WTC11 (cell line): ENCODE data around the gene FGF1. TPM values are rescaled to one million over a fixed set of nuclear protein-coding genes. Genes with fewer than 3 reads are reported as not detected.

Source experiments
- ATAC-seq: fragments of 200-7000 bp; cut with Tn5 transposase; 2 replicates; pipeline ENCODE4 v1.10.0; 2021; ENCODE audit warnings: mild to moderate bottlenecking, moderate library complexity
- CTCF ChIA-PET: fragments of 300-600 bp; sonication (Branson Sonifier 250); formaldehyde crosslinking; loops from one replicate; lab custom pipeline; 2021; ENCODE audit warnings: antibody characterized with exemption; lab: Charles Lee
- POLR2A ChIA-PET: fragments of 350-600 bp; sonication (Branson Sonifier 250); formaldehyde crosslinking; loops from one replicate; lab custom pipeline; 2021; ENCODE audit warnings: antibody characterized with exemption; lab: Charles Lee
- DNase-seq: peaks from one replicate; pipeline ENCODE4 v3.0.0; 2021; ENCODE audit warnings: low spot score
- H3K27ac Mint-ChIP-seq: 2 replicates; pipeline ENCODE4 v1.8.0; 2021; ENCODE audit warnings: mixed read lengths
- H3K27me3 Mint-ChIP-seq: 2 replicates; pipeline ENCODE4 v1.8.0; 2021; ENCODE audit warnings: low read depth, mild to moderate bottlenecking, moderate library complexity, mixed read lengths
- H3K36me3 Mint-ChIP-seq: 2 replicates; pipeline ENCODE4 v1.8.0; 2021; ENCODE audit warnings: mixed read lengths
- H3K4me1 Mint-ChIP-seq: 2 replicates; pipeline ENCODE4 v1.8.0; 2022; ENCODE audit warnings: mixed read lengths
- H3K4me3 Mint-ChIP-seq: 2 replicates; pipeline ENCODE4 v1.8.0; 2021; ENCODE audit warnings: mild to moderate bottlenecking, moderate library complexity, mixed read lengths
- H3K9me3 Mint-ChIP-seq: 2 replicates; pipeline ENCODE4 v1.8.0; 2021; ENCODE audit warnings: mixed read lengths
- ATF6 ChIP-seq: sonication (generic); formaldehyde crosslinking; IDR thresholded peaks from 2 replicates; pipeline ENCODE4 v1.8.1; 2023; ENCODE audit warnings: mild to moderate bottlenecking, missing genetic modification reagents
- CBFB ChIP-seq: sonication (generic); formaldehyde crosslinking; IDR thresholded peaks from 2 replicates; pipeline ENCODE4 v1.8.1; 2022; ENCODE audit warnings: mild to moderate bottlenecking, low read depth, missing genetic modification reagents
- CREM ChIP-seq: sonication (generic); formaldehyde crosslinking; IDR thresholded peaks from 2 replicates; pipeline ENCODE4 v1.8.1; 2022; ENCODE audit warnings: mild to moderate bottlenecking, missing genetic modification reagents, moderate library complexity
- EMX1 ChIP-seq: fragments of 250-450 bp; sonication (Bioruptor Pico); IDR thresholded peaks from 2 replicates; pipeline ENCODE4 v1.8.0; 2021; ENCODE audit warnings: mild to moderate bottlenecking
- ETV6 ChIP-seq: sonication (generic); formaldehyde crosslinking; IDR thresholded peaks from 2 replicates; pipeline ENCODE4 v1.8.1; 2022; ENCODE audit warnings: mild to moderate bottlenecking, missing genetic modification reagents
- FOXJ3 ChIP-seq: sonication (generic); formaldehyde crosslinking; IDR thresholded peaks from 2 replicates; pipeline ENCODE4 v1.9.0; 2021; ENCODE audit warnings: missing genetic modification reagents, mild to moderate bottlenecking, borderline replicate concordance
- FOXK1 ChIP-seq: sonication (generic); formaldehyde crosslinking; IDR thresholded peaks from 2 replicates; pipeline ENCODE4 v1.8.0; 2022; ENCODE audit warnings: mild to moderate bottlenecking, moderate library complexity, missing genetic modification reagents
- FOXP4 ChIP-seq: sonication (generic); formaldehyde crosslinking; IDR thresholded peaks from 2 replicates; pipeline ENCODE4 v1.8.0; 2022; ENCODE audit warnings: mild to moderate bottlenecking, missing genetic modification reagents
- GABPB1 ChIP-seq: sonication (generic); formaldehyde crosslinking; IDR thresholded peaks from 2 replicates; pipeline ENCODE4 v1.8.1; 2023; ENCODE audit warnings: mild to moderate bottlenecking, missing genetic modification reagents
- HMGA2 ChIP-seq: fragments of 250-450 bp; sonication (Bioruptor Pico); IDR thresholded peaks from 2 replicates; pipeline ENCODE4 v1.4.0; 2021; ENCODE audit warnings: mild to moderate bottlenecking, moderate library complexity
- JUN ChIP-seq: sonication (generic); formaldehyde crosslinking; IDR thresholded peaks from 2 replicates; pipeline ENCODE4 v1.8.0; 2023; ENCODE audit warnings: mild to moderate bottlenecking, missing genetic modification reagents
- MYBL2 ChIP-seq: sonication (generic); formaldehyde crosslinking; IDR thresholded peaks from 2 replicates; pipeline ENCODE4 v1.8.1; 2023; ENCODE audit warnings: mild to moderate bottlenecking, moderate library complexity, missing genetic modification reagents
- NFE2L1 ChIP-seq: sonication (generic); formaldehyde crosslinking; IDR thresholded peaks from 2 replicates; pipeline ENCODE4 v1.8.1; 2023; ENCODE audit warnings: missing genetic modification reagents
- NR2C2 ChIP-seq: sonication (generic); formaldehyde crosslinking; IDR thresholded peaks from 2 replicates; pipeline ENCODE4 v1.8.0; 2022; ENCODE audit warnings: mild to moderate bottlenecking, missing genetic modification reagents
- SP1 ChIP-seq: sonication (generic); formaldehyde crosslinking; conservative IDR thresholded peaks from 2 replicates; pipeline ENCODE4 v1.8.1; 2022; ENCODE audit warnings: missing genetic modification reagents
- TEAD1 ChIP-seq: sonication (generic); formaldehyde crosslinking; IDR thresholded peaks from 2 replicates; pipeline ENCODE4 v1.8.0; 2022; ENCODE audit warnings: mild to moderate bottlenecking, missing genetic modification reagents
- USF1 ChIP-seq: sonication (generic); formaldehyde crosslinking; IDR thresholded peaks from 2 replicates; pipeline ENCODE4 v1.8.0; 2022; ENCODE audit warnings: mild to moderate bottlenecking, missing genetic modification reagents
- ZBTB43 ChIP-seq: sonication (generic); formaldehyde crosslinking; IDR thresholded peaks from 2 replicates; pipeline ENCODE4 v1.8.1; 2023; ENCODE audit warnings: mild to moderate bottlenecking, missing genetic modification reagents
- ZNF281 ChIP-seq: sonication (generic); formaldehyde crosslinking; IDR thresholded peaks from 2 replicates; pipeline ENCODE4 v1.8.0; 2023; ENCODE audit warnings: mild to moderate bottlenecking, missing genetic modification reagents
- ZNF532 ChIP-seq: fragments of 250-450 bp; sonication (Bioruptor Pico); IDR thresholded peaks from 2 replicates; pipeline ENCODE4 v1.9.0; 2021; ENCODE audit warnings: mild to moderate bottlenecking, borderline replicate concordance
- ZNF671 ChIP-seq: fragments of 250-450 bp; sonication (Bioruptor Pico); IDR thresholded peaks from 2 replicates; pipeline ENCODE4 v1.8.0; 2021; ENCODE audit warnings: mild to moderate bottlenecking
- total RNA-seq: library from RNA; stranded (reverse); gene quantifications from 3 replicates; pipeline ENCODE4 v1.2.3, GENCODE V29; 2021

The FGF1 gene
- total RNA-seq, 1 experiment from 2014 or later: 0.55 TPM

GRCh38 chr5:142701673-142702311 lies 15.9 kb upstream of the FGF1 start:
- peak overlapping the region; percentile 5 for H3K4me3 Mint-ChIP-seq
- ATAC-seq: peak; percentile 56
- peak overlapping the region; percentile 46 for H3K27ac Mint-ChIP-seq
- TF ChIP-seq ZBTB43 (CRISPR knock-in tag) (peak; percentile 66; the same call in 1 of the 2 replicates), MYBL2 (CRISPR knock-in tag) (peak; percentile 70; the same call in 1 of the 2 replicates), GABPB1 (CRISPR knock-in tag) (no peak), NR2C2 (CRISPR knock-in tag) (no peak), HMGA2 (CRISPR knock-in tag) (no peak), CREM (CRISPR knock-in tag) (no peak), FOXJ3 (CRISPR knock-in tag) (0 out of 2 replicates have a peak, but pooled peaks have one; percentile 72), ZNF671 (CRISPR knock-in tag) (no peak), ETV6 (peak; percentile 65; the same call in 1 of the 2 replicates), NFE2L1 (peak; percentile 52; the same call in 1 of the 2 replicates), ZNF281 (CRISPR knock-in tag) (peak; percentile 65; the same call in 1 of the 2 replicates), EMX1 (CRISPR knock-in tag) (no peak), SP1 (peak; percentile 55; the same call in 1 of the 2 replicates), FOXP4 (peak; percentile 92; the same call in 1 of the 2 replicates), TEAD1 (peak; percentile 88; the same call in 1 of the 2 replicates), USF1 (CRISPR knock-in tag) (no peak), FOXK1 (peak; percentile 81), JUN (no peak)
- H3K36me3 Mint-ChIP-seq: peaks cover 23% of the 10 kb centered on the region
- CTCF ChIA-PET: interaction anchor here (0.6 to 9.0 kb wide), 18 partner anchors 10 to 689 kb away, joined by 3 to 240 read pairs (median 4); partner anchors contain the start of genes ARHGAP26, FGF1, GNPDA1 and SPRY4
- DNase-seq: no peak
- H3K27me3 Mint-ChIP-seq: no peaks in the 10 kb centered on the region; the same call in 1 of the 2 replicates
- POLR2A ChIA-PET: interaction anchor here (1.1 kb wide), 1 partner anchor 623 kb away, joined by 3 read pairs; no protein-coding TSS in a partner anchor
- H3K9me3 Mint-ChIP-seq: peaks cover 15% of the 10 kb centered on the region
- peaks cover 70% of the 10 kb centered on the region for H3K4me1 Mint-ChIP-seq

GRCh38 chr5:142700566-142700965 lies 14.7 kb upstream of the FGF1 start:
- ATAC-seq (no peak), DNase-seq (no peak)
- POLR2A ChIA-PET: no interaction called here
- Mint-ChIP-seq H3K27ac (0 out of 2 replicates have a peak overlapping the region, but pooled peaks have one; percentile 9), H3K9me3 (peaks cover 10% of the 10 kb centered on the region), H3K4me3 (no peak overlapping the region), H3K4me1 (peaks cover 72% of the 10 kb centered on the region), H3K36me3 (peaks cover 10% of the 10 kb centered on the region), H3K27me3 (no peaks in the 10 kb centered on the region; the same call in 1 of the 2 replicates)
- CTCF ChIA-PET: interaction anchor here (2.4 to 9.0 kb wide), 6 partner anchors 13 to 188 kb away, joined by 10 to 240 read pairs (median 35); no protein-coding TSS in a partner anchor
- no peak for TF ChIP-seq CBFB
- TF ChIP-seq ATF6 (CRISPR knock-in tag): no peak
- no peak for TF ChIP-seq ZNF532
- no peak for TF ChIP-seq MYBL2 (CRISPR knock-in tag)
